ENCODE measurements around the gene TEDDM1.

DNA sequence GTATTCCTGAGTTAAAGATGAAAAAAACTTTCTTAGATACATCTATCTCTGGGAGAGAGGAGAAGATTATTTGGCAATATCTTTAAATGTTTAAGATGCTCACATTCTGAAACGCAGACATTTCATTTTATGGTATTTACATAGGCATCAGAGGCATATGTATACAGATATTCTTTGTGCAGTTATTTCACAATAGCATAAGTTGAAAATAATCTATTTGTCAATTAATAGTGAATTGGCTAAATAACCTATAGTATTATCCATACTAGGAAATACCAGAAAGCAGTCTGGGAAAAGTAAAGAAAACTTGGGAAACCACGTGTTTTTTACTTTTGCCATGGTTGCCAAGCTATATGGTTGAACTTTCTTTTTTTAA, 44.8 kb downstream of the TEDDM1 start:
- TF ChIP-seq, protein P1, sequence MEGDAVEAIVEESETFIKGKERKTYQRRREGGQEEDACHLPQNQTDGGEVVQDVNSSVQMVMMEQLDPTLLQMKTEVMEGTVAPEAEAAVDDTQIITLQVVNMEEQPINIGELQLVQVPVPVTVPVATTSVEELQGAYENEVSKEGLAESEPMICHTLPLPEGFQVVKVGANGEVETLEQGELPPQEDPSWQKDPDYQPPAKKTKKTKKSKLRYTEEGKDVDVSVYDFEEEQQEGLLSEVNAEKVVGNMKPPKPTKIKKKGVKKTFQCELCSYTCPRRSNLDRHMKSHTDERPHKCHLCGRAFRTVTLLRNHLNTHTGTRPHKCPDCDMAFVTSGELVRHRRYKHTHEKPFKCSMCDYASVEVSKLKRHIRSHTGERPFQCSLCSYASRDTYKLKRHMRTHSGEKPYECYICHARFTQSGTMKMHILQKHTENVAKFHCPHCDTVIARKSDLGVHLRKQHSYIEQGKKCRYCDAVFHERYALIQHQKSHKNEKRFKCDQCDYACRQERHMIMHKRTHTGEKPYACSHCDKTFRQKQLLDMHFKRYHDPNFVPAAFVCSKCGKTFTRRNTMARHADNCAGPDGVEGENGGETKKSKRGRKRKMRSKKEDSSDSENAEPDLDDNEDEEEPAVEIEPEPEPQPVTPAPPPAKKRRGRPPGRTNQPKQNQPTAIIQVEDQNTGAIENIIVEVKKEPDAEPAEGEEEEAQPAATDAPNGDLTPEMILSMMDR (IDR thresholded peaks at IDR 0.05 in 8 of 11, conservative IDR thresholded peaks at IDR 0.05 in 3 of 11), result no peak
- TF ChIP-seq POLR2A (IDR thresholded peaks at IDR 0.05), result no peak
- TF ChIP-seq POLR2AphosphoS5 (IDR thresholded peaks at IDR 0.05), result no peak
